HG03135 (cell line): Measurements from ENCODE around the gene CYP4F12.
"Not testable (repeated sequence)": the region's sequence is repeated elsewhere in the genome, so short reads cannot be mapped to it uniquely, and the experiment has no call there.

Experiments
- ATAC-seq: cut with Tn5 transposase; IDR thresholded peaks from one replicate; pipeline ENCODE4 v1.9.1; 2021; ENCODE audit warnings: mild to moderate bottlenecking, moderate library complexity; ENCODE audit not compliant: unreplicated experiment

The CYP4F12 gene

GRCh38 chr19:15644816-15645215, 28.1 kb upstream of the CYP4F12 start:
- no peak for ATAC-seq

GRCh38 chr19:15649526-15649925, 23.4 kb upstream of the CYP4F12 start:
- ATAC-seq, result no peak

GRCh38 chr19:15650123-15650522, 22.8 kb upstream of the CYP4F12 start:
- not testable (repeated sequence) for ATAC-seq

- ATAC-seq, result no peak
These were observed 21.1 kb upstream of the CYP4F12 start for GRCh38 chr19:15651791-15652190.

GRCh38 chr19:15652559-15653278, 20.2 kb upstream of the CYP4F12 start:
- ATAC-seq, result no peak

- ATAC-seq, result no peak
These were observed 16.4 kb upstream of the CYP4F12 start for GRCh38 chr19:15656467-15656866.

GRCh38 chr19:15663247-15663646, 9.6 kb upstream of the CYP4F12 start:
- no peak for ATAC-seq

- no peak for ATAC-seq
These were observed 6.7 kb upstream of the CYP4F12 start for GRCh38 chr19:15666186-15666585.

- no peak for ATAC-seq
These were observed 6.0 kb upstream of the CYP4F12 start for GRCh38 chr19:15666883-15667282.

- ATAC-seq, result no peak
These were observed 3.4 kb upstream of the CYP4F12 start for GRCh38 chr19:15669440-15669839.

GRCh38 chr19:15669891-15670290, 3.0 kb upstream of the CYP4F12 start:
- ATAC-seq, result no peak

- ATAC-seq, result no peak
These were observed 1.6 kb upstream of the CYP4F12 start for GRCh38 chr19:15671237-15671821.

- no peak for ATAC-seq
These were observed 852 bp upstream of the CYP4F12 start for GRCh38 chr19:15671891-15672579.

GRCh38 chr19:15673176-15673654, 328 bp downstream of the CYP4F12 start:
- no peak for ATAC-seq

GRCh38 chr19:15675560-15675959, 2.7 kb downstream of the CYP4F12 start:
- no peak for ATAC-seq

- no peak for ATAC-seq
These were observed 6.2 kb downstream of the CYP4F12 start for GRCh38 chr19:15679089-15679488.

- not testable (repeated sequence) for ATAC-seq
These were observed 7.0 kb downstream of the CYP4F12 start for GRCh38 chr19:15679865-15680264.

GRCh38 chr19:15680478-15681322, 7.8 kb downstream of the CYP4F12 start:
- no peak for ATAC-seq

GRCh38 chr19:15683411-15683810, 10.5 kb downstream of the CYP4F12 start:
- ATAC-seq, result no peak

GRCh38 chr19:15684828-15685227, 11.9 kb downstream of the CYP4F12 start:
- ATAC-seq, result no peak

- ATAC-seq, result no peak
These were observed 23.8 kb downstream of the CYP4F12 start for GRCh38 chr19:15696654-15697194.
